ENCODE results near the gene MMP2. TPM values are rescaled to one million over a fixed set of nuclear protein-coding genes. Genes with fewer than 3 reads are reported as not detected.

MMP2 gene
- total and polyA plus RNA-seq, 10 of the 15 experiments (the other 5 are each of a cell fraction or from before 2014, with no cell fraction given), result 0.37 to 0.80 (median 0.59) TPM; not detected in 7

DNA sequence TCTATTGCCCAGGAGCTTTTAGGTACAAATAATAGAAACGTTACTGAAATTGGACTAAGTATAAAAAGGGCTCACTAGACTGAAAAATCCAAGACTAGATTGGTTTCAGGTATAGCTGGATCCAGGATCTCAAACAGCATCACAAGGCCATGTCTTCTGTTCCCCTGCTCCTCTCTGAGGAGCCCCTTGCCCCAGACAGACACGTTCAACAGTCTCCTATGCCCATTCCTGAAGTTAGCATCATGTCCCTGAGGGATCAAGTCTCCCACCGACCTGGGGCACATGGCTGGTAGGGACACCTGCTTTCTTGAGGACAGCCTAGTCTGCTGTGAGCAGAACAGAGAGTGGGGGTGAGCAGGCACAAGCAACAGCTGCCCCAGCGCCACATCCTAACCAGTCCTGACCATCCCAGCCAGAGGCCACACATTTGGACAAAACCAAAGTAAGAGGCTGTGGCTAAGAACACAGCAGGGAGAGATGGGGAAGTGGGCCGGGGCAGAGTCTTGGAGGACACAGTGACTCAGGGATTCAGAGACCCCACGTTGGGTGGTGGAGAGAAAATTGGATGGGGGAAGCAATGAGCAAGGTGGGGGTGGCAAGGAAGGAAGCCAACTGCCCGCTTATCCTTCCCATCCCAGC, 10.5 kb upstream of the MMP2 start (continued):
- no peak for TF ChIP-seq RELA (IDR thresholded peaks at IDR 0.05; ENCODE audit: borderline replicate concordance, partially characterized antibody)
- TF ChIP-seq HCFC1 (IDR thresholded peaks at IDR 0.05; ENCODE audit: low read length), result no peak

DNA sequence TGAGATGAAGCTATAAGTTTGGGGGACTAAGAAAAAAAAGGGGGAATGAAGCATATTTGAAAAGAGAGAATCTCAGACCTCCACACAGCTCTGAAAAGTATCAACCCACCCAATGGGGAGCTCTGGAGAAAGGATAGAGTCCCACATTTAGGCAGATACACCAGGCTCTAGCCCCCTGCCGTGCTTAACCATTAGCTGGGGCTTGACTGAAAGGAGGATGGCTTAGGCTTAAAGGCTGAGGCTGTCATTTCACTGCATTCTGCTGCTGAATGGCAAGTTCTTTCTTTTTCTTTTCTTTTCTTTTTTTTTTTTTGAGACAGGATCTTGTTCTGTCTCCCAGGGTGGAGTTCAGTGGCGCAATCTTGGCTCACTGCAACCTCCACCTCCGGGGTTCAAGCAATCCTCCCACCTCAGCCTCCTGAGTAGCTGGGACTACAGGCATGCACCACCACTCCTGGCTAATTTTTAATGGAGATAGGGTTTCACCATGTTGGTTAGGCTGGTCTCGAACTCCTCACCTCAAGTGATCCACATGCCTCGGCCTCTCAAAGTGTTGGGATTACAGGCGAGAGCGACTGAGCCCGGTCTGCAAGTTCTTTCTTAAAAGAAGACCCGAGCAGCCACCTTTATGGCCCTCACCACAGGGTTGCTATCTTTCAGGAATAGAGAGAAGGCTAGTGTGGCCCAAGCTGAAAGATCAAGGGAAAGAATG, 9.0 kb upstream of the MMP2 start:
- H3K79me2 ChIP-seq (ENCODE audit: control insufficient read depth, insufficient read depth, low read length), result no peaks in the 10 kb centered on the region
- DNase-seq (ENCODE audit: low read depth, low spot score) (no peak), ATAC-seq (no peak), FAIRE-seq (no peak)
- ChIA-PET SMC1A (ENCODE audit: uncharacterized antibody, unreplicated experiment) (no interaction called here), CTCF (interaction anchor here (0.6 to 1.9 kb wide), 4 partner anchors 69 to 234 kb away, joined by 3 to 9 read pairs (median 3); no protein-coding TSS in a partner anchor), RAD21 (ENCODE audit: unreplicated experiment) (no interaction called here), POLR2A (no interaction called here)
- no peaks in the 10 kb centered on the region; the same call in 1 of the 2 replicates for H3K4me1 ChIP-seq (ENCODE audit: control insufficient read depth, insufficient read depth, low read length)
- H3K36me3 ChIP-seq (ENCODE audit: control insufficient read depth in 2 of 2, insufficient read depth in 2 of 2, low read length in 1 of 2), result no peaks in the 10 kb centered on the region
- 25% methylated on average over 9 of the region's 9 CpGs for WGBS (ENCODE audit: insufficient coverage, insufficient replicate concordance, low lambda C conversion rate, missing lambda C conversion rate)
- H3K4me3 ChIP-seq, result no peak overlapping the region
- no peaks in the 10 kb centered on the region for H4K20me1 ChIP-seq (ENCODE audit: control insufficient read depth, insufficient read depth)
- H3K27ac ChIP-seq (ENCODE audit: control insufficient read depth, insufficient read depth), result no peak overlapping the region
- H3K27me3 ChIP-seq (replicated peaks in 1 of 2; ENCODE audit: control insufficient read depth in 2 of 2, insufficient read depth in 2 of 2, low read length in 1 of 2), result no peaks in the 10 kb centered on the region
- no peak overlapping the region for H3K4me2 ChIP-seq (ENCODE audit: control insufficient read depth, insufficient read depth)
- intact Hi-C loops (cut with micrococcal nuclease; ENCODE audit: unreplicated experiment) (loop anchor here (10.0 kb wide), 2 partner anchors 845 to 1915 kb away; no protein-coding TSS in a partner anchor), in situ Hi-C loops (cut with MboI) (loop anchor here (5.0 to 10.0 kb wide), 3 partner anchors 232 to 845 kb away; no protein-coding TSS in a partner anchor)
- H3K9ac ChIP-seq (ENCODE audit: control insufficient read depth, insufficient read depth, low read length), result no peak overlapping the region
- BruUV-seq (replicated peaks), result no TSS peak
- H3K9me3 ChIP-seq (replicated peaks; ENCODE audit: control insufficient read depth, insufficient read depth, low read length), result no peaks in the 10 kb centered on the region
- no peak overlapping the region for H2AFZ ChIP-seq (ENCODE audit: control insufficient read depth, low read depth, low read length)
- TF ChIP-seq NR2C2 (IDR thresholded peaks at IDR 0.05; ENCODE audit: borderline replicate concordance, control insufficient read depth, insufficient read length, low read depth) (no peak), CBFB (IDR thresholded peaks at IDR 0.05; ENCODE audit: low read depth) (no peak), KLF5 (IDR thresholded peaks at IDR 0.05; ENCODE audit: partially characterized antibody) (no peak), CBX5 (IDR thresholded peaks at IDR 0.05; ENCODE audit: low read depth) (no peak), MEF2A (IDR thresholded peaks at IDR 0.05; ENCODE audit: insufficient read depth, low read depth, low read length) (no peak)
- TF ChIP-seq, protein P1, sequence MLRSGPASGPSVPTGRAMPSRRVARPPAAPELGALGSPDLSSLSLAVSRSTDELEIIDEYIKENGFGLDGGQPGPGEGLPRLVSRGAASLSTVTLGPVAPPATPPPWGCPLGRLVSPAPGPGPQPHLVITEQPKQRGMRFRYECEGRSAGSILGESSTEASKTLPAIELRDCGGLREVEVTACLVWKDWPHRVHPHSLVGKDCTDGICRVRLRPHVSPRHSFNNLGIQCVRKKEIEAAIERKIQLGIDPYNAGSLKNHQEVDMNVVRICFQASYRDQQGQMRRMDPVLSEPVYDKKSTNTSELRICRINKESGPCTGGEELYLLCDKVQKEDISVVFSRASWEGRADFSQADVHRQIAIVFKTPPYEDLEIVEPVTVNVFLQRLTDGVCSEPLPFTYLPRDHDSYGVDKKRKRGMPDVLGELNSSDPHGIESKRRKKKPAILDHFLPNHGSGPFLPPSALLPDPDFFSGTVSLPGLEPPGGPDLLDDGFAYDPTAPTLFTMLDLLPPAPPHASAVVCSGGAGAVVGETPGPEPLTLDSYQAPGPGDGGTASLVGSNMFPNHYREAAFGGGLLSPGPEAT (IDR thresholded peaks at IDR 0.05; ENCODE audit: low read depth), result no peak
- TF ChIP-seq, protein P2, sequence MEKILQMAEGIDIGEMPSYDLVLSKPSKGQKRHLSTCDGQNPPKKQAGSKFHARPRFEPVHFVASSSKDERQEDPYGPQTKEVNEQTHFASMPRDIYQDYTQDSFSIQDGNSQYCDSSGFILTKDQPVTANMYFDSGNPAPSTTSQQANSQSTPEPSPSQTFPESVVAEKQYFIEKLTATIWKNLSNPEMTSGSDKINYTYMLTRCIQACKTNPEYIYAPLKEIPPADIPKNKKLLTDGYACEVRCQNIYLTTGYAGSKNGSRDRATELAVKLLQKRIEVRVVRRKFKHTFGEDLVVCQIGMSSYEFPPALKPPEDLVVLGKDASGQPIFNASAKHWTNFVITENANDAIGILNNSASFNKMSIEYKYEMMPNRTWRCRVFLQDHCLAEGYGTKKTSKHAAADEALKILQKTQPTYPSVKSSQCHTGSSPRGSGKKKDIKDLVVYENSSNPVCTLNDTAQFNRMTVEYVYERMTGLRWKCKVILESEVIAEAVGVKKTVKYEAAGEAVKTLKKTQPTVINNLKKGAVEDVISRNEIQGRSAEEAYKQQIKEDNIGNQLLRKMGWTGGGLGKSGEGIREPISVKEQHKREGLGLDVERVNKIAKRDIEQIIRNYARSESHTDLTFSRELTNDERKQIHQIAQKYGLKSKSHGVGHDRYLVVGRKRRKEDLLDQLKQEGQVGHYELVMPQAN (conservative IDR thresholded peaks at IDR 0.05), result no peak
- TF ChIP-seq, protein P3, sequence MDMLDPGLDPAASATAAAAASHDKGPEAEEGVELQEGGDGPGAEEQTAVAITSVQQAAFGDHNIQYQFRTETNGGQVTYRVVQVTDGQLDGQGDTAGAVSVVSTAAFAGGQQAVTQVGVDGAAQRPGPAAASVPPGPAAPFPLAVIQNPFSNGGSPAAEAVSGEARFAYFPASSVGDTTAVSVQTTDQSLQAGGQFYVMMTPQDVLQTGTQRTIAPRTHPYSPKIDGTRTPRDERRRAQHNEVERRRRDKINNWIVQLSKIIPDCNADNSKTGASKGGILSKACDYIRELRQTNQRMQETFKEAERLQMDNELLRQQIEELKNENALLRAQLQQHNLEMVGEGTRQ (IDR thresholded peaks at IDR 0.05; ENCODE audit: borderline replicate concordance, low read depth, low read length), result no peak
- TF ChIP-seq, protein P4, sequence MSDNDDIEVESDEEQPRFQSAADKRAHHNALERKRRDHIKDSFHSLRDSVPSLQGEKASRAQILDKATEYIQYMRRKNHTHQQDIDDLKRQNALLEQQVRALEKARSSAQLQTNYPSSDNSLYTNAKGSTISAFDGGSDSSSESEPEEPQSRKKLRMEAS (IDR thresholded peaks at IDR 0.05; ENCODE audit: low read depth, low read length), result no peak
- TF ChIP-seq, protein P5, sequence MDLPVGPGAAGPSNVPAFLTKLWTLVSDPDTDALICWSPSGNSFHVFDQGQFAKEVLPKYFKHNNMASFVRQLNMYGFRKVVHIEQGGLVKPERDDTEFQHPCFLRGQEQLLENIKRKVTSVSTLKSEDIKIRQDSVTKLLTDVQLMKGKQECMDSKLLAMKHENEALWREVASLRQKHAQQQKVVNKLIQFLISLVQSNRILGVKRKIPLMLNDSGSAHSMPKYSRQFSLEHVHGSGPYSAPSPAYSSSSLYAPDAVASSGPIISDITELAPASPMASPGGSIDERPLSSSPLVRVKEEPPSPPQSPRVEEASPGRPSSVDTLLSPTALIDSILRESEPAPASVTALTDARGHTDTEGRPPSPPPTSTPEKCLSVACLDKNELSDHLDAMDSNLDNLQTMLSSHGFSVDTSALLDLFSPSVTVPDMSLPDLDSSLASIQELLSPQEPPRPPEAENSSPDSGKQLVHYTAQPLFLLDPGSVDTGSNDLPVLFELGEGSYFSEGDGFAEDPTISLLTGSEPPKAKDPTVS (IDR thresholded peaks at IDR 0.05; ENCODE audit: low read depth, low read length), result no peak

All from GM12878 (cell line).